ENCODE results near the gene TMEM143.

Gene TMEM143

DNA sequence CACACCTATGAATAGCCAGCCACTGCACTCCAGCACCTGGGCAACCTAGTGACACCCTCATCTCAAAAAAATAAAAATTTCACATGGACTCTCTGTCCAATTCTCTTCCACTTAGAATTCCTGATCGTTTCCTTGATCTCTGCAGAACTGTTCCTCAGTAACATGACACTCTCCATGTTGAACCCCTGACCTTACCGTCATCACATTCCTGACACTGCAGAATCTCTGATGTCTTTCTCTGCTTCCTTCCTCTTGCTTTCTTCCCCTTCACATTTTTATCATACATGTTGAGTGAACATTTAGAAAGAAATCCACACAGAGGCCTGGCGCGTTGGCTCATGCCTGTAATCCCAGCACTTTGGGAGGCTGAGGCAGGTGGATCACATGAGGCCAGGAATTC lies 78.8 kb downstream of the TMEM143 start:
- no peak for DNase-seq (ENCODE audit: low read depth)
- no peak overlapping the region for H3K4me3 ChIP-seq (ENCODE audit: low read depth, low read length)
- TF ChIP-seq MYC (IDR thresholded peaks at IDR 0.05; ENCODE audit: low read depth, low read length): no peak
- TF ChIP-seq, protein P1, sequence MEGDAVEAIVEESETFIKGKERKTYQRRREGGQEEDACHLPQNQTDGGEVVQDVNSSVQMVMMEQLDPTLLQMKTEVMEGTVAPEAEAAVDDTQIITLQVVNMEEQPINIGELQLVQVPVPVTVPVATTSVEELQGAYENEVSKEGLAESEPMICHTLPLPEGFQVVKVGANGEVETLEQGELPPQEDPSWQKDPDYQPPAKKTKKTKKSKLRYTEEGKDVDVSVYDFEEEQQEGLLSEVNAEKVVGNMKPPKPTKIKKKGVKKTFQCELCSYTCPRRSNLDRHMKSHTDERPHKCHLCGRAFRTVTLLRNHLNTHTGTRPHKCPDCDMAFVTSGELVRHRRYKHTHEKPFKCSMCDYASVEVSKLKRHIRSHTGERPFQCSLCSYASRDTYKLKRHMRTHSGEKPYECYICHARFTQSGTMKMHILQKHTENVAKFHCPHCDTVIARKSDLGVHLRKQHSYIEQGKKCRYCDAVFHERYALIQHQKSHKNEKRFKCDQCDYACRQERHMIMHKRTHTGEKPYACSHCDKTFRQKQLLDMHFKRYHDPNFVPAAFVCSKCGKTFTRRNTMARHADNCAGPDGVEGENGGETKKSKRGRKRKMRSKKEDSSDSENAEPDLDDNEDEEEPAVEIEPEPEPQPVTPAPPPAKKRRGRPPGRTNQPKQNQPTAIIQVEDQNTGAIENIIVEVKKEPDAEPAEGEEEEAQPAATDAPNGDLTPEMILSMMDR (IDR thresholded peaks at IDR 0.05; ENCODE audit: low read depth, low read length): no peak
- TF ChIP-seq POLR2A (IDR thresholded peaks at IDR 0.05; ENCODE audit: extremely low read depth, insufficient read length): no peak
- TF ChIP-seq, protein P2, sequence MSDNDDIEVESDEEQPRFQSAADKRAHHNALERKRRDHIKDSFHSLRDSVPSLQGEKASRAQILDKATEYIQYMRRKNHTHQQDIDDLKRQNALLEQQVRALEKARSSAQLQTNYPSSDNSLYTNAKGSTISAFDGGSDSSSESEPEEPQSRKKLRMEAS (IDR thresholded peaks at IDR 0.05; ENCODE audit: low read depth, low read length): no peak

DNA sequence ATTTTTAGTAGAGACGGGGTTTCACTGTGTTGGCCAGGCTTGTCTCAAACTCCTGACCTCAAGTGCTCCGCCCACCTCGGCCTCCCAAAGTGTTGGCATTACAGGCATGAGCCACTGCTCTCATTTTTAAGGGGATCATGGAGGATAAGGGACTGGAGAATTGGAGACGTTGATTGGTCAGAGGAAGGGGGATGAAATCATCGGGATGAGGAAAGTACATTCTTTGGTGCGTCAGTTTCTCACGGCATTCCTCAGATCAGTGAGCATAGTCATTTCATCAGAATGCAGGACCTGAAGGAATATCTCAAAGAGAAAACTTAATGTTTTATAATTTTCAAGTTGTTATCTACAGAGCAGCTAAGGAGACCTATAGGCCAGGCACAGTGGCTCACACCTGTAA lies 79.8 kb downstream of the TMEM143 start:
- DNase-seq (ENCODE audit: low read depth): no peak
- H3K4me3 ChIP-seq (ENCODE audit: low read depth, low read length): no peak overlapping the region
- TF ChIP-seq POLR2A (IDR thresholded peaks at IDR 0.05; ENCODE audit: extremely low read depth, insufficient read length) (no peak), MYC (IDR thresholded peaks at IDR 0.05; ENCODE audit: low read depth, low read length) (no peak)
- TF ChIP-seq, protein P2 (IDR thresholded peaks at IDR 0.05; ENCODE audit: low read depth, low read length): no peak
- TF ChIP-seq, protein P1 (IDR thresholded peaks at IDR 0.05; ENCODE audit: low read depth, low read length): no peak
